GM12874 (cell line): Measurements from ENCODE around the gene LRRC3C.

Experiments used
- TF ChIP-seq, protein P1 (sequence below): IDR thresholded peaks from 2 replicates; pipeline ENCODE4 v1.5.1; 2011; ENCODE audit warnings: low read depth, mild to moderate bottlenecking, control low read depth, low read length, moderate library complexity; ENCODE audit not compliant: insufficient read depth

LRRC3C gene, protein sequence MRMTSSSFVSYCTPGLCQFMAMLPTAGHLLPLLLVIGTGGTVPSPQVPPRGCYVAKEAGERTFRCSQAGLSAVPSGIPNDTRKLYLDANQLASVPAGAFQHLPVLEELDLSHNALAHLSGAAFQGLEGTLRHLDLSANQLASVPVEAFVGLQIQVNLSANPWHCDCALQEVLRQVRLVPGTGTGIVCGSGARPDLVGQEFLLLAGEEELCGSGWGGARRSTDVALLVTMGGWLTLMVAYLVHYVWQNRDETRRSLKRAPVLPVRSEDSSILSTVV

DNA sequence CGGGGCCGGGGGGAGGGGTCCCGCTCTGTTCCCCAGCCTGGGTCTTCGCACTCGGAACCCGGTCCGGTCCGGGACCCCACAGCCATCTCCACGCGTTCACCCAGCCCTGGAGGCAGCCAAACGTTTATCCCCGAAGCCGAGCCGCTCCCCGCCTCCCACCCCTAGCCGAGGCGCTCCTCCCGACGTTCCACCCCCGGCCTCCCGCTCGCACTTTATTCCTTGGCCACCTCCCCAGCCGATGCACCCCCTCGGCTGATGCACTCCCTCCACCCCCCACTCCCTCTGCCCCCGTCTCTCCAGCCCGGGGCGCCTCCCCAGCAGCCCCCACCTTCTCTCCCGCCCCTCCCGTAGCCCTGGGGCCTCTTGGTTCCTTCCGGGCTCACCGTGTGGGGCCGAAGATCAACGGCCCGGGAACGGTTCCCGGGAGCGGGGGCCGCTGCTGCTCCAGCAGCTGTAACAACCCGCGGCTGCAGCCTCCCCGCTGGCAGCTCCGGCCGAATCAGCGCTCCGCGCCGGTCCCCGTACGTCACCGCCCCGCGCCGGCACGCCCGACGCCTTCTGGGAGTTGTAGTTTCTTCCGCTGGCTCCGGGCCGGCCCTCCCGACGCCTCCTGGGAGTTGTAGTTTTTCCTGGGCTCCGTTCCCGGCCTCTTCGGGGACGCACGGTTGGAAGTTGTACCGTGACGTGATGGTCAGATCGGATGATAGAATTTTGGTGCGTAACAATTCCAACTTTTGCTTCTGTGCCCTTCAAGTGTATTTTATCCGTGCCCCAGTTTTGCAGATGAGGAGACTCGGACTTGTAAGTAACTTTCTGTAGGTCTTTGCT lies at the start of gene LRRC3C, which contains the start of gene ORMDL3:
Gene LRRC3C, plus strand, starts transcription at position 632 of the 828 bp plus-strand sequence. CDS start 13,792 bp downstream, outside the sequence.
Gene ORMDL3, minus strand, starts transcription at position 501 of the 828 bp plus-strand sequence. CDS start 3,398 bp downstream, outside the sequence.
- TF ChIP-seq, protein P1, sequence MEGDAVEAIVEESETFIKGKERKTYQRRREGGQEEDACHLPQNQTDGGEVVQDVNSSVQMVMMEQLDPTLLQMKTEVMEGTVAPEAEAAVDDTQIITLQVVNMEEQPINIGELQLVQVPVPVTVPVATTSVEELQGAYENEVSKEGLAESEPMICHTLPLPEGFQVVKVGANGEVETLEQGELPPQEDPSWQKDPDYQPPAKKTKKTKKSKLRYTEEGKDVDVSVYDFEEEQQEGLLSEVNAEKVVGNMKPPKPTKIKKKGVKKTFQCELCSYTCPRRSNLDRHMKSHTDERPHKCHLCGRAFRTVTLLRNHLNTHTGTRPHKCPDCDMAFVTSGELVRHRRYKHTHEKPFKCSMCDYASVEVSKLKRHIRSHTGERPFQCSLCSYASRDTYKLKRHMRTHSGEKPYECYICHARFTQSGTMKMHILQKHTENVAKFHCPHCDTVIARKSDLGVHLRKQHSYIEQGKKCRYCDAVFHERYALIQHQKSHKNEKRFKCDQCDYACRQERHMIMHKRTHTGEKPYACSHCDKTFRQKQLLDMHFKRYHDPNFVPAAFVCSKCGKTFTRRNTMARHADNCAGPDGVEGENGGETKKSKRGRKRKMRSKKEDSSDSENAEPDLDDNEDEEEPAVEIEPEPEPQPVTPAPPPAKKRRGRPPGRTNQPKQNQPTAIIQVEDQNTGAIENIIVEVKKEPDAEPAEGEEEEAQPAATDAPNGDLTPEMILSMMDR, result no peak

DNA sequence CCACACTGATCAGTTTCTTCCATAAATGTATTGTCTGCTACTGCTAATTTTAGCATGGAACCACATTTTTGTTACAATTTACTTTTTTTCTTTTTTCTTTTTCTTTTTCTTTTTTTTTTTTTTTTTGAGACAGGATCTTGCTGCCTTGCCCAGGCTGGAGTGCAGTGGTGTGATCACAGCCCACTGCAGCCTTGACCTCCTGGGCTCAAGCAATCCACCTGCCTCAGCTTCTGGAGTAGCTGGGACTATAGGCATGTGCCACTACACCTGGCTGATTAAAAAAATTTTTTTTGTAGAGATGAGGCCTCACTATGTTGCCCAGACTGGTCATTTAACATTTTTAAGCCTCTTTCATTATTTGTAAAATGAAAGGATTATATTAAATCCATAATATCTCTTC lies 40.5 kb upstream of the LRRC3C start:
- TF ChIP-seq, protein P1, result no peak

DNA sequence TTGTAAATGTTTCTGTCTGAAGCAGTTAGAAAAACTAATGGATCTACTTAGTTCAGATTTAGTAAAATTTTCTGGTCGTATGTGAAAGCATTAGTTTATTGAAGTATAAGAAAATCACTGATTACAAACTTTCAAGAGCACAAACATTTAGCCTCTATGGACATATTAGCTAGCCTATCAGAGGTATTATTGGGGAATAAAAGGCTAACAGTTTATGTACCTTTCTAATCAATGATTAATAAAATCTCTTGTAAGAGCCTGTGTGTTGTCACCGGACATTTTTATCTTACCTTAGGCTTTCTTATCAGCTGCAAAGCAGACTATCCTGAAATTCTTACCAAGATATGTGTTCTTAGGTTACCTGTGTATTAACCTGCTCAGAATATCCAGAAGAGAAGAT lies 38.3 kb upstream of the LRRC3C start:
- TF ChIP-seq, protein P1, result no peak

DNA sequence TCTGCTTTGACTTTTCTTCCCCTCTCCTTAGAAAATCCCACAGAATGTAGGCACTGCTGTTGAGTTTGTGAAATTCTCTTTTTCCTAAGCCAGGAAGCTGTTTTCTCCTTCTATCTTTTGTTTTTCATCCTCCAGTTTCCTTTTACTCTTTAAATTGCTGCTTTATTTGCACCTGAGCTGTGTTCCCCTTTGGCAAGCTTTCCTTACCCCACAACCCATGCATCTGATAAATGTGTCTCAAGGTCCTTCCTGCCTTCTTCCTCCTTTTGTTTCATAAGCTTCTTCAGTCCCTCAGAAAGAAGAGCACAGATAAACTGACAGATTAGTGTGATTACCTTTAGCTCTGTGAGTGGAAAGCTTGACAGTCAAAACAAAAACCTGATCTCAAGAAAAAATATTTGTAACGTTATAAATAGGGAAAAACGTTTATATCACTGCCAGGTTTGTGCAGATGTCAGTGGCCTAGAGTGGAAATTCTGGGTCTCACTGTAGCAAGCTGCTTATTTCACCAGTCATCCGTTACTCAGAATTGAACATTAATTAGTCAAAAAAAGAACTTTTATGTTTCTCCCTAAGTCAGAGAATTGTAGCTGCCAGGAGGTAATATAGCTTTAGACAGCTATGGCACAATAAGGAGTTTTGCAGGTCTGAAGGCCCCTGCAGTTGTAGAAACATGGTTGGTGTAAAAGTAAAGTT lies 32.7 kb upstream of the LRRC3C start:
- TF ChIP-seq, protein P1, result no peak

DNA sequence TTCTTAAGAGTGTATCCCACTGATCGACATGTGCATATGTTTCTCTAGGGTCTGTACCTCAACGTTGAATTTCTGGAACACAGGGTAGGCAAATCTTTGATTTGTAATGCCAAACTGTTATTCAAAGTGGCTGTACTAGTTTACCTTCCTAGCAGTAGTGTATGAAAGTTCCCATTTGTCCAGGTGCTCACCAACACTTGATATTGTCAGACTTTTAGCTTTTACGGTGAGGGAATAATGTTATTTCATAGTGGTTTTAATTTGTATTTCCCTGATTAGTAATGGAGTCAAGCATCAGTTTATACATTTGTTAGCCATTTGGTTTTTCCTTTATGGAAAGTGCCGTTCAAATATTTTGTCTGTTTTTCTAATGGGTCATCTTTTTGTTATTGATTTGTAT lies 29.4 kb upstream of the LRRC3C start:
- TF ChIP-seq, protein P1, result no peak

DNA sequence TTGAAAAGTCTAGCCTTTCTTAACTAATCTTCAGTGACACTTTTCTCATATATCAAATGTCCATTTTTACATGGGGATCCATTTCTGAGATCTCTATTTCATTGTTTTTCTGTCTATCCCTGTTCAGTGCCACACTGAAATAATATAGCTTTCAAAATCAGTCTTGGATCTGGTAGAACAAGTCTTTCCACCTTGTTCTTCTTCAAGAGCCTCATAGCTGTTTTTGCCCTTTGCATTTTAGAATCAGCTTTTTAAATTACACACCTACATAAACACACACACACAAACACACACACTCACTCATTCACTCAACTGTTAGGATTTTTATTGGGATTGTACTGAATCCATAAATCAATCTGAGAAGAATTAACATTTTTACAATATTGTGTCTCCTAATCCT lies 28.3 kb upstream of the LRRC3C start:
- TF ChIP-seq, protein P1, result no peak

DNA sequence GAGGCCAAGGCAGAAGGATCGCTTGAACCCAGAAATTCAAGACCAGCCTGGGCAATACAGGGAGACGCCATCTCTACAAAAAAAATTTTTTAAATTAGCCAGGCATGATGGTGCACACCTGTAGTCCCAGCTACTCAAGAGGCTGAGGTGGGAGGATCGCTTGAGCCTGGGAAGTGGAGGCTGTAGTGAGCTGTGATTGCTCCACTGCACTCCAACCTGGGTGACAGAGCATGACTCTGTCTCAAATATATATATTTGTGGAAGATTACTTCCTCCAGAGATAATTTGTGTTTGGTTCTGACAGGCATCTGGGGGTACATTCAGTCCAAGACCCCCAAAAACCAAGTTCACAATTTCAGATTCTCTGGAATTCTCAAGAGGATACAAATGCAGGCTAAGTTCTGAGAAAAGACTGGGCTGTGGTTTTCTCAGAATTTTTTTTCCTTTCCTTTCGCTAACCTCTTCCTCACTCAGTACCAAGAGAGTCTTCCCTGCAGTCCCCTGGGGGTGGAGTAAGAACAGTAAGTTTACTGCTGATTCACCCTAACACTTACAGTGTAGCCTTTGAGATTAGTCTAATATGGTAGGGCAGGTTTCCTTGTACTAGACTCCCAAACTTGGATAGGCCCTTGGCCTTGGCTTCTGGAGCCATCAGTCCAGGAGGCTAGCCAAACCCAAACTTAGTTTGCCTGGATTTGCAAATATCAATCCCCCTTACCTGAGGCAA lies 24.2 kb upstream of the LRRC3C start:
- TF ChIP-seq, protein P1, result no peak
